ENCODE measurements around the gene PNKP. TPM values are rescaled to one million over a fixed set of nuclear protein-coding genes. Genes with fewer than 3 reads are reported as not detected.

PNKP gene
- total and polyA plus RNA-seq, 9 donors, result 20.2 to 41.7 (median 32.5) TPM

- Histone ChIP-seq H3K36me3 (ENCODE audit: control insufficient read depth, insufficient read depth, low read length) (peaks cover 89% of the 10 kb centered on the region), H3K4me1 (ENCODE audit: control insufficient read depth, insufficient read depth, low read length) (peaks cover 23% of the 10 kb centered on the region), H3K4me3 (ENCODE audit: low read length) (no peak overlapping the region), H3K9me3 (replicated peaks; ENCODE audit: control insufficient read depth, low read depth, low read length) (no peaks in the 10 kb centered on the region), H3K27me3 (ENCODE audit: control insufficient read depth, insufficient read depth, low read length) (no peaks in the 10 kb centered on the region), H3K27ac (ENCODE audit: low read length) (no peak overlapping the region)
- DNase-seq, result no peak
- 74% methylated on average over 27 of the region's 37 CpGs for WGBS (ENCODE audit: insufficient coverage)
Observed at GRCh38 chr19:49858088-49858985, 9.0 kb downstream of the PNKP start.

GRCh38 chr19:49857838-49858087 lies 9.6 kb downstream of the PNKP start:
- peaks cover 29% of the 10 kb centered on the region for H3K4me1 ChIP-seq (ENCODE audit: control insufficient read depth, insufficient read depth, low read length)
- H3K27me3 ChIP-seq (ENCODE audit: control insufficient read depth, insufficient read depth, low read length), result no peaks in the 10 kb centered on the region
- H3K36me3 ChIP-seq (ENCODE audit: control insufficient read depth, insufficient read depth, low read length), result peaks cover 84% of the 10 kb centered on the region
- 67% methylated on average over 4 of the region's 5 CpGs for WGBS (ENCODE audit: insufficient coverage)
- no peak overlapping the region for H3K27ac ChIP-seq (ENCODE audit: low read length)
- H3K9me3 ChIP-seq (replicated peaks; ENCODE audit: control insufficient read depth, low read depth, low read length), result no peaks in the 10 kb centered on the region
- H3K4me3 ChIP-seq (ENCODE audit: low read length), result no peak overlapping the region
- DNase-seq, result no peak

- H3K4me1 ChIP-seq (ENCODE audit: control insufficient read depth, insufficient read depth, low read length), result peaks cover 34% of the 10 kb centered on the region
- no peak overlapping the region for H3K27ac ChIP-seq (ENCODE audit: low read length)
- WGBS (ENCODE audit: insufficient coverage), result 86% methylated on average over 19 of the region's 26 CpGs
- no peaks in the 10 kb centered on the region for H3K9me3 ChIP-seq (replicated peaks; ENCODE audit: control insufficient read depth, low read depth, low read length)
- peak; percentile 28 for DNase-seq
- no peak overlapping the region for H3K4me3 ChIP-seq (ENCODE audit: low read length)
- no peaks in the 10 kb centered on the region for H3K27me3 ChIP-seq (ENCODE audit: control insufficient read depth, insufficient read depth, low read length)
- peaks cover 84% of the 10 kb centered on the region for H3K36me3 ChIP-seq (ENCODE audit: control insufficient read depth, insufficient read depth, low read length)
Observed at GRCh38 chr19:49857061-49857837, 10.1 kb downstream of the PNKP start.

- H3K9me3 ChIP-seq (replicated peaks; ENCODE audit: control insufficient read depth, low read depth, low read length), result no peaks in the 10 kb centered on the region
- no peak overlapping the region for H3K27ac ChIP-seq (ENCODE audit: low read length)
- 83% methylated on average over 12 of the region's 18 CpGs for WGBS (ENCODE audit: insufficient coverage)
- H3K36me3 ChIP-seq (ENCODE audit: control insufficient read depth, insufficient read depth, low read length), result peaks cover 79% of the 10 kb centered on the region
- no peaks in the 10 kb centered on the region for H3K27me3 ChIP-seq (ENCODE audit: control insufficient read depth, insufficient read depth, low read length)
- no peak overlapping the region for H3K4me3 ChIP-seq (ENCODE audit: low read length)
- DNase-seq, result no peak
- peaks cover 40% of the 10 kb centered on the region for H3K4me1 ChIP-seq (ENCODE audit: control insufficient read depth, insufficient read depth, low read length)
Observed at GRCh38 chr19:49856574-49857021, 10.8 kb downstream of the PNKP start.

GRCh38 chr19:49855676-49856573 lies 11.5 kb downstream of the PNKP start:
- Histone ChIP-seq H3K27me3 (ENCODE audit: control insufficient read depth, insufficient read depth, low read length) (no peaks in the 10 kb centered on the region), H3K9me3 (replicated peaks; ENCODE audit: control insufficient read depth, low read depth, low read length) (no peaks in the 10 kb centered on the region), H3K27ac (ENCODE audit: low read length) (no peak overlapping the region), H3K4me1 (ENCODE audit: control insufficient read depth, insufficient read depth, low read length) (peaks cover 37% of the 10 kb centered on the region), H3K36me3 (ENCODE audit: control insufficient read depth, insufficient read depth, low read length) (peaks cover 73% of the 10 kb centered on the region), H3K4me3 (ENCODE audit: low read length) (no peak overlapping the region)
- 76% methylated on average over 13 of the region's 21 CpGs for WGBS (ENCODE audit: insufficient coverage)
- DNase-seq, result no peak

- 88% methylated on average over 12 of the region's 12 CpGs for WGBS (ENCODE audit: insufficient coverage)
- no peak for DNase-seq
- peaks cover 35% of the 10 kb centered on the region for H3K4me1 ChIP-seq (ENCODE audit: control insufficient read depth, insufficient read depth, low read length)
- H3K4me3 ChIP-seq (ENCODE audit: low read length), result no peak overlapping the region
- H3K27me3 ChIP-seq (ENCODE audit: control insufficient read depth, insufficient read depth, low read length), result no peaks in the 10 kb centered on the region
- no peaks in the 10 kb centered on the region for H3K9me3 ChIP-seq (replicated peaks; ENCODE audit: control insufficient read depth, low read depth, low read length)
- peaks cover 67% of the 10 kb centered on the region for H3K36me3 ChIP-seq (ENCODE audit: control insufficient read depth, insufficient read depth, low read length)
- no peak overlapping the region for H3K27ac ChIP-seq (ENCODE audit: low read length)
Observed at GRCh38 chr19:49855277-49855675, 12.1 kb downstream of the PNKP start.

- H3K27ac ChIP-seq (ENCODE audit: low read length), result no peak overlapping the region
- WGBS (ENCODE audit: insufficient coverage), result 77% methylated on average over 34 of the region's 39 CpGs
- H3K27me3 ChIP-seq (ENCODE audit: control insufficient read depth, insufficient read depth, low read length), result no peaks in the 10 kb centered on the region
- no peak overlapping the region for H3K4me3 ChIP-seq (ENCODE audit: low read length)
- peaks cover 39% of the 10 kb centered on the region for H3K4me1 ChIP-seq (ENCODE audit: control insufficient read depth, insufficient read depth, low read length)
- peak; percentile 31 for DNase-seq
- H3K36me3 ChIP-seq (ENCODE audit: control insufficient read depth, insufficient read depth, low read length), result peaks cover 63% of the 10 kb centered on the region
- H3K9me3 ChIP-seq (replicated peaks; ENCODE audit: control insufficient read depth, low read depth, low read length), result peaks cover under 1% of the 10 kb centered on the region
Observed at GRCh38 chr19:49854378-49855263, 12.8 kb downstream of the PNKP start.

- Histone ChIP-seq H3K27ac (ENCODE audit: low read length) (no peak overlapping the region), H3K36me3 (ENCODE audit: control insufficient read depth, insufficient read depth, low read length) (peaks cover 63% of the 10 kb centered on the region), H3K4me1 (ENCODE audit: control insufficient read depth, insufficient read depth, low read length) (peaks cover 39% of the 10 kb centered on the region), H3K4me3 (ENCODE audit: low read length) (no peak overlapping the region), H3K27me3 (ENCODE audit: control insufficient read depth, insufficient read depth, low read length) (no peaks in the 10 kb centered on the region), H3K9me3 (replicated peaks; ENCODE audit: control insufficient read depth, low read depth, low read length) (peaks cover 8% of the 10 kb centered on the region)
- 89% methylated on average over 7 of the region's 10 CpGs for WGBS (ENCODE audit: insufficient coverage)
- no peak for DNase-seq
Observed at GRCh38 chr19:49853852-49854377, 13.5 kb downstream of the PNKP start.

GRCh38 chr19:49852631-49853126 lies 14.7 kb downstream of the PNKP start:
- Histone ChIP-seq H3K4me1 (ENCODE audit: control insufficient read depth, insufficient read depth, low read length) (peaks cover 38% of the 10 kb centered on the region), H3K27ac (ENCODE audit: low read length) (no peak overlapping the region), H3K27me3 (ENCODE audit: control insufficient read depth, insufficient read depth, low read length) (no peaks in the 10 kb centered on the region), H3K4me3 (ENCODE audit: low read length) (peak overlapping the region; percentile 95), H3K36me3 (ENCODE audit: control insufficient read depth, insufficient read depth, low read length) (peaks cover 51% of the 10 kb centered on the region), H3K9me3 (replicated peaks; ENCODE audit: control insufficient read depth, low read depth, low read length) (peaks cover 9% of the 10 kb centered on the region)
- DNase-seq, result no peak
- WGBS (ENCODE audit: insufficient coverage), result 46% methylated on average over 6 of the region's 14 CpGs

Measured in muscle of leg (tissue), 11 donors.